ENCODE results near the gene TMPRSS3. TPM values are rescaled to one million over a fixed set of nuclear protein-coding genes. Genes with fewer than 3 reads are reported as not detected.
A peak's percentile ranks its signal among the peaks of the same experiment; 100 is the strongest.

Gene TMPRSS3
- total RNA-seq, 1 donor from 2014 or later: not detected

DNA sequence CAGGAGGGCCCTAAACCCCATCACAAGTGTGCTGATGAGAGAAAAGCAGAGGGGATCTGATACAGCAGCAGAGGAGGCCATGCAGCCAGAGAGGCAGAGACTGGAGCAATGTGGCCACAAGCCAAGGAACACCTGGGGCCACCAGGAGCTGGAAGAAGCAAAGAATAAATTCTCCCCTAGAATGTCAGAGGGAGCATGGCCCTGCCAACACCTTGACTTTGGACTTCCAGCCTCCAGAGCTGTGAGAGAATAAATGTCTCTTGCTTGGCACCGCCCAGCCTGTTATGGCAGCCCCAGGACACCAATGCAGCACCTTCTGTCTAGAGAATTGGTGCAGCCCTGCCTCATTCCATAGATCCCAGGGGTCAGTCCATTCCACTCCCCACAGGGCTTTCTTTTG, 33.2 kb upstream of the TMPRSS3 start:
- no peak overlapping the region for H3K4me3 Mint-ChIP-seq
- peaks cover 22% of the 10 kb centered on the region for H3K27me3 Mint-ChIP-seq
- H3K27ac Mint-ChIP-seq: no peak overlapping the region
- ChIA-PET CTCF (no interaction called here), POLR2A (no interaction called here)
- peaks cover 25% of the 10 kb centered on the region for H3K4me1 Mint-ChIP-seq
- H3K9me3 Mint-ChIP-seq: peaks cover 10% of the 10 kb centered on the region
- ATAC-seq (ENCODE audit: low read depth): no peak
- intact Hi-C loops (cut with micrococcal nuclease): no loop called here
- TF ChIP-seq, protein P1, sequence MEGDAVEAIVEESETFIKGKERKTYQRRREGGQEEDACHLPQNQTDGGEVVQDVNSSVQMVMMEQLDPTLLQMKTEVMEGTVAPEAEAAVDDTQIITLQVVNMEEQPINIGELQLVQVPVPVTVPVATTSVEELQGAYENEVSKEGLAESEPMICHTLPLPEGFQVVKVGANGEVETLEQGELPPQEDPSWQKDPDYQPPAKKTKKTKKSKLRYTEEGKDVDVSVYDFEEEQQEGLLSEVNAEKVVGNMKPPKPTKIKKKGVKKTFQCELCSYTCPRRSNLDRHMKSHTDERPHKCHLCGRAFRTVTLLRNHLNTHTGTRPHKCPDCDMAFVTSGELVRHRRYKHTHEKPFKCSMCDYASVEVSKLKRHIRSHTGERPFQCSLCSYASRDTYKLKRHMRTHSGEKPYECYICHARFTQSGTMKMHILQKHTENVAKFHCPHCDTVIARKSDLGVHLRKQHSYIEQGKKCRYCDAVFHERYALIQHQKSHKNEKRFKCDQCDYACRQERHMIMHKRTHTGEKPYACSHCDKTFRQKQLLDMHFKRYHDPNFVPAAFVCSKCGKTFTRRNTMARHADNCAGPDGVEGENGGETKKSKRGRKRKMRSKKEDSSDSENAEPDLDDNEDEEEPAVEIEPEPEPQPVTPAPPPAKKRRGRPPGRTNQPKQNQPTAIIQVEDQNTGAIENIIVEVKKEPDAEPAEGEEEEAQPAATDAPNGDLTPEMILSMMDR (IDR thresholded peaks at IDR 0.05): no peak
- H3K36me3 Mint-ChIP-seq (ENCODE audit: low read depth): no peaks in the 10 kb centered on the region
- DNase-seq: peak; percentile 3

DNA sequence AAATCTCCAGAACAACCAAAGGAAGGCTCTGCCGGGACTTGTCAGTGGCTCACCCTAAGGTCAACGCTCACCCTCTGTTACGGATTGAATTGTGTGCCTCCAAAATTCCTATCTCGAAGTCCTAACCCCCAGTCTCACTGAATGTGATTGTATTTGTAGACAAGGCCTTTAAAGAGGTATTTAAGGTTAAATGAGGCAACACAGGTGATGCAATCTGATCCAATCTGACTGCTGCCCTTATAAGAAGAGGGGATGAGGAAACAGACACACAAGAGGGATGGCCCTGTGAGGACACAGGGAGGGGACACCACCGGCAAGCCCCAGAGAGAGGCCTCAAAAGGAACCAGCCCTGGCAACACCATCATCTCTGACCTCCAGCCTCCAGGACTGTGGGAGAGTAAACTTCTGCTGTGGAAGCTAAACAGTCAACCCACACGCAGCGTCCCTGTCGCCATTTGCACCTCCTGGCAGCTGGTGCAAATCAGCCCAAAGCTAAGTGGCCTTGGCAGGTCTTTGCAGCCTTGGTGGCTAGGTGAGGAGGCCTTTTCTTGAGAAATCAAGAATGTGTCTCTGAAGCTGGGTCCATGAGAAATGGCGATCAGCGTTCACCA, 32.1 kb upstream of the TMPRSS3 start:
- TF ChIP-seq, protein P1 (IDR thresholded peaks at IDR 0.05): no peak
- H3K27ac Mint-ChIP-seq: no peak overlapping the region
- ChIA-PET CTCF (no interaction called here), POLR2A (no interaction called here)
- H3K4me1 Mint-ChIP-seq: peaks cover 29% of the 10 kb centered on the region
- peaks cover 28% of the 10 kb centered on the region for H3K27me3 Mint-ChIP-seq
- H3K36me3 Mint-ChIP-seq (ENCODE audit: low read depth): no peaks in the 10 kb centered on the region
- DNase-seq (no peak), ATAC-seq (ENCODE audit: low read depth) (no peak)
- intact Hi-C loops (cut with micrococcal nuclease): no loop called here
- H3K9me3 Mint-ChIP-seq: peaks cover 10% of the 10 kb centered on the region
- no peak overlapping the region for H3K4me3 Mint-ChIP-seq

DNA sequence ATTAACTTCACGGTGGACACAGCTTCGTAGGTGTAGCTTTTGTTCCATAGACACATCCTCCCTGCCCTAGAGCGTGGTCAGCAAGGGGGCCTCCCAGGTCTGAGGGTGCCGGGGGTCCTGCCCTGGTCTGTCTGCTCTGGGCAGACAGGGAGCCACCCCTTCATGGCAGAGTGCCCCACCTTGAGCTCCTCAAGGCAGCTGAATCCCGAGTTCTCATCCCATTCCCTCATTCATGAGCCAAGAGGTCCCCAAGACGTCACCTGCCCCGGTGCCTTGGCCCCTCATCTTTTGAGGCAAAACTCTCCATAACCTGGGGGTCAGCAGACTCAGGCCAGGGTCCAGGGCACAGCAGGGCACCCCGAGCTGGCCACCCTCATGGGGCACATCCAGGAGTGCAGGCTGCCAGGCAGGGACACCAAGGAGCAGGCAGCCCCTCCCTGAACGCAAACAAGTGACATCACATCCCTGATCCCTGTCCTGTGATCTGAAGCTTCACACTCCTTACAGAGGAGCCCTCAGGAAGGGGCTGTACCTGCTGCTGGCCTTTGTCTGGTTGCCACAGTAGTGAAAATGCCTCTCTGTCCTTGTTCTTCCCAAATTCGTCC, 31.1 kb upstream of the TMPRSS3 start:
- CTCF ChIA-PET: no interaction called here

DNA sequence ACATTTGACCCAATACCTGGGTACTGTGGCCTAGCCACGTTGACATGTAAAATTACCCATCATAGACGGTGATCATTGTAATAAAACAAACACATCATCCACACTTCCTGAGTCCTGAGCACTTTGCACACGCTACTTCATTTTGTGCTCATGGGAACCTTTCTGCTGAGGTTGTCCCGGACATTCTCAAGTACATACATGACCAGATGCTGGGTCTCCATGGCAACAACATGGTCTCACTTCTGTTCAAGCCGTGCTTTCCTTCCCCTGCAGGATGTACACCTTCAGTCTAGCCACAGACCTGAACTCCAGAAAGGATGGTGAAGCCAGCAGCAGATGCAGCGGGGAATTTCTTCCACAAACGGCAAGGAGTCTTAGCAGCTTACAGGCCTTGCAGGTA, 30.6 kb upstream of the TMPRSS3 start:
- intact Hi-C loops (cut with micrococcal nuclease): no loop called here
- H3K4me3 Mint-ChIP-seq: no peak overlapping the region
- H3K9me3 Mint-ChIP-seq: no peaks in the 10 kb centered on the region
- ChIA-PET POLR2A (no interaction called here), CTCF (no interaction called here)
- no peak for DNase-seq
- H3K27ac Mint-ChIP-seq: no peak overlapping the region
- peaks cover 27% of the 10 kb centered on the region for H3K27me3 Mint-ChIP-seq
- TF ChIP-seq, protein P1 (IDR thresholded peaks at IDR 0.05): no peak
- H3K4me1 Mint-ChIP-seq: peaks cover 29% of the 10 kb centered on the region
- H3K36me3 Mint-ChIP-seq (ENCODE audit: low read depth): no peaks in the 10 kb centered on the region
- ATAC-seq (ENCODE audit: low read depth): no peak

More for the DNA sequence above, 31.1 kb upstream of the TMPRSS3 start:
- H3K9me3 Mint-ChIP-seq: peaks cover 2% of the 10 kb centered on the region
- no peak overlapping the region for H3K27ac Mint-ChIP-seq
- DNase-seq: no peak
- H3K36me3 Mint-ChIP-seq (ENCODE audit: low read depth): no peaks in the 10 kb centered on the region
- no peak overlapping the region for H3K4me3 Mint-ChIP-seq
- H3K27me3 Mint-ChIP-seq: peaks cover 31% of the 10 kb centered on the region
- peaks cover 29% of the 10 kb centered on the region for H3K4me1 Mint-ChIP-seq
- ATAC-seq (ENCODE audit: low read depth): no peak
- TF ChIP-seq, protein P1 (IDR thresholded peaks at IDR 0.05): no peak
- POLR2A ChIA-PET: no interaction called here
- intact Hi-C loops (cut with micrococcal nuclease): no loop called here

DNA sequence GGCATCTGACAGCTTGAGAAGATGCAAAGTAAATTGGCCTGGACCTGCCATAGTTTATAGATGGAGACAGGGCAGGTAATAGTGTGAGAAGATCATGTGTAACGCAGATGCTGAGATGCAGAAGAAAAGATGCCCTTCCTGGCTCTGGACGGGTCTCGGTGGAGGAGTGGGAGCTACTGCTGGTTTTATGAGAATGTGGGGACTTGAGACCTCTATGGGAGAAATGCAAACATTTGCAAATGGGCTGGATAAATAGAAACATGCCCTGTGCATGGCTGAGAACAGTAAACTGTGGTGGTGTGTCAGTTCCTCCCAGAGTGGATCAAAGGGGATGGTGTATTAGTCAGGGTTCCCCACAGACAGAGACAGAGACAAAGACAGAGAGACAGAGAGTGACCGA, 29.7 kb upstream of the TMPRSS3 start:
- no peak for DNase-seq
- POLR2A ChIA-PET: interaction anchor here (0.5 kb wide), 1 partner anchor 1597 kb away, joined by 9 read pairs; no protein-coding TSS in a partner anchor
- H3K27ac Mint-ChIP-seq: no peak overlapping the region
- no peak overlapping the region for H3K4me3 Mint-ChIP-seq
- CTCF ChIA-PET: no interaction called here
- H3K27me3 Mint-ChIP-seq: peaks cover 27% of the 10 kb centered on the region
- H3K4me1 Mint-ChIP-seq: peaks cover 29% of the 10 kb centered on the region
- intact Hi-C loops (cut with micrococcal nuclease): no loop called here
- ATAC-seq (ENCODE audit: low read depth): no peak
- TF ChIP-seq, protein P1 (IDR thresholded peaks at IDR 0.05): no peak
- H3K36me3 Mint-ChIP-seq (ENCODE audit: low read depth): no peaks in the 10 kb centered on the region
- no peaks in the 10 kb centered on the region for H3K9me3 Mint-ChIP-seq
